Heart left ventricle (tissue), 13 donors: ENCODE results near the gene FOXN3.

Source experiments
- POLR2A ChIP-seq, 2 donors: fragments of 450-650 bp; IDR thresholded peaks; one replicate each; pipeline ENCODE4 v1.6.1; 2017; ENCODE audit warnings: antibody characterized with exemption in 2 of 2, mild to moderate bottlenecking in 2 of 2, moderate library complexity in 2 of 2
- TF ChIP-seq, protein P1 (sequence below), 12 donors: fragments of 200-600 bp; sonication (generic) in 4 of 12; IDR thresholded peaks; one replicate each; pipeline versions ENCODE4 v1.5.0 to v1.8.0; 2018 to 2022; ENCODE audit warnings: antibody characterized with exemption in 12 of 12, mild to moderate bottlenecking in 5 of 12
- donor health status: ischemic (EF 13 %, LVEDD 7.1; RV severe dilation, severe dysfunction).
- donor health status: DM: no; HTN: yes; CAD: no.
- donor health status: DM: no; HTN: no; CAD: no.
- donor health status: ischemic (EF 25% LVEDD 6.9; RV normal size, moderate dysfunction).
- donor health status: ischemic (EF 25% LVEDD 5.7; RV mildly dilated, moderate dysfunction).
- donor health status: ischemic (EF 35%, LVEDD 5.7; RV mildly dilated, moderate dysfunction).
- donor health status: nonischemic (EF 11% LVEDD 7.7; RV severe dilation, severe dysfunction).
- donor health status: DM: yes; HTN: yes; CAD: no.
- donor health status: PGD.
- donor health status: ischemic (EF 29% LVEDD 5.4; RV normal size, mild dysfunction).
- donor health status: nonischemic (EF 23%, LVEDD 6.1; RV moderate dilation, normal function).

DNA sequence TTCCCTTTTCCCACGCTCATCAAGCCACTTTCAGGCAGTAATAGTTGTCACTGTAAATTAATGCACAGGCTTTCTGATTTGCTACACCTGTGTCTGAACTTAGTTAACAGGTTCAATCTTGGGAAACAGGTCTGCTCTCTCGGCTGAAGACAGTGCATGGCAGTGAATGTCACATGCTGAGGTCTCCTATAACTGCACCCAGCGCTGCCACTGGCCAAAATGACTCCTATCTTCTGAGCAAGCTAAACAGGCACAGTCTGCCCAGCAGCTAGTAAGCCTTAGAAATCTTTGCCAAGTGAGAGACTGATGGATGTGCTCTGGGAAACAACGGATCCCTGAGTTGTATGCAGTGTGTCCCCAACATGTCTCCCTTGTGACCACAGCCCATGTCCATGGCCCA, 25.2 kb upstream of the FOXN3 start:
- TF ChIP-seq, protein P1, sequence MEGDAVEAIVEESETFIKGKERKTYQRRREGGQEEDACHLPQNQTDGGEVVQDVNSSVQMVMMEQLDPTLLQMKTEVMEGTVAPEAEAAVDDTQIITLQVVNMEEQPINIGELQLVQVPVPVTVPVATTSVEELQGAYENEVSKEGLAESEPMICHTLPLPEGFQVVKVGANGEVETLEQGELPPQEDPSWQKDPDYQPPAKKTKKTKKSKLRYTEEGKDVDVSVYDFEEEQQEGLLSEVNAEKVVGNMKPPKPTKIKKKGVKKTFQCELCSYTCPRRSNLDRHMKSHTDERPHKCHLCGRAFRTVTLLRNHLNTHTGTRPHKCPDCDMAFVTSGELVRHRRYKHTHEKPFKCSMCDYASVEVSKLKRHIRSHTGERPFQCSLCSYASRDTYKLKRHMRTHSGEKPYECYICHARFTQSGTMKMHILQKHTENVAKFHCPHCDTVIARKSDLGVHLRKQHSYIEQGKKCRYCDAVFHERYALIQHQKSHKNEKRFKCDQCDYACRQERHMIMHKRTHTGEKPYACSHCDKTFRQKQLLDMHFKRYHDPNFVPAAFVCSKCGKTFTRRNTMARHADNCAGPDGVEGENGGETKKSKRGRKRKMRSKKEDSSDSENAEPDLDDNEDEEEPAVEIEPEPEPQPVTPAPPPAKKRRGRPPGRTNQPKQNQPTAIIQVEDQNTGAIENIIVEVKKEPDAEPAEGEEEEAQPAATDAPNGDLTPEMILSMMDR (IDR thresholded peaks at IDR 0.05): no peak
- no peak for TF ChIP-seq POLR2A (IDR thresholded peaks at IDR 0.05)
